NCI-H345 treated with DMSO at 0.1 percent for 48 hours (cell line): ENCODE measurements around the gene ZNF317.
"Not testable (repeated sequence)": the region's sequence is repeated elsewhere in the genome, so short reads cannot be mapped to it uniquely, and the experiment has no call there.

Source experiments
- DNase-seq: peaks from one replicate; lab custom pipeline; 2025; ENCODE audit not compliant: unreplicated experiment; lab: John Stamatoyannopoulos, UW

Gene ZNF317

DNA sequence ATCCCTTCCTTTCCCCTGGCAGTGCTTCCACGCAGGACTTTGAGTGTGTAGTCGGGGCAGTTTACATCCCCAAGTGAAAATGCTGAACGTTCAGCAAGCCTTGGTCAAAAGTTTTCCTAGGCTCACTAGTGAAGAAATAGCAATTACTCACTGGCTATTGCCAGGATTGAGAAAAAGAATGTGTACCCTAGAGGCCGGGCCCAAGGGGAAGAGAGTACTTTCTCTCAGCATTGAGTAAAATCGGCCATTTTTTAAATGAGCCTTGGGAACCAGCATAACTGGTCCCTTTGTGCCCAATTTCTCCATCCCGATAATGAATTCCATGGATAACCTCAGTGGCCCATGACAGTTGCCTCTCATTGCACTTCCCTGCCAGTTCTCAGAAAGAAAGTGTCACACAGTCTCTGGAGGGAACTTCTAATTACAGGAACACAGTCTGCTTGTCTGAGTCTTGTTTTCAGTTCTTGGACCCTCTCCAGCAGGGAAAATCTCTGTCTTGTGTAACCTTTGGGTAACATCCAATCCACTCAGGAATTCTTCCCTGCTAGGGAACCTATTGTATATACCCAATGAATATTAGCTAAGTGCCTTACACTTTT lies 31.3 kb downstream of the ZNF317 start:
- no peak for DNase-seq

DNA sequence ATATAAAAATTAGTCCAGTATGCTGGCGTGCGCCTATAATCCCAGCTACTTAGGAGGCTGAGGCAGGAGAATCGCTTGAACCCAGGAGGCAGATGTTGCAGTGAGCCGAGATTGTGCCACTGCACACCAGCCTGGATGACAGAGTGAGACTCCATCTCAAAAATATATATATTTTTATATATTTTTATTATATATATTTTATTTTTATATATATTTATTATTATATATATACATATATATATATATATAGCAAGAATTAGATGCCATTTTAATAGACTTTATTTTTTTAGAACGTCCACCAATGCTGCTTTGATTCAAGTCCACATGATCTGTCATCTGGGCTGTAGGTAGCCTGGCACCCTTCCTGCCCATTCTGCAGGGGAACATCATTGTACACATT lies 35.1 kb downstream of the ZNF317 start:
- no peak for DNase-seq

DNA sequence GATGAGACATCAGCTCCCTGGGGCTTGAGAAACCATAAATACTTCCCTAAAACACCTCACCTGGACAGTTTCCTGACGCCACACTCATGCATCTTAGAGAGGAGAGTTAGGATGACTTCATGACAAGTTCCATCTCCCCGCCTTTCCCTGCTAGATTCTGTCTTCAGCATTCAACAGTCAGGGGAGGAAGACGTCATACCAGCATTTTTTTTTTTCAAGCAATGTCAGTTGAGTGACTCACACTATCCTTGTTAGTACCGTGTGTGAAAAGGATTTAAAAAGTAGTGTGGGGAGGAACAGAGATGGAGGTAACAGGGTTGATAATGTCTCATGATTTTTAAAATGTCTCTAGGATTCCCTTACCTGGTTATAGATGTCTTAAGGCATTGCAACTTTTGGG lies 38.7 kb downstream of the ZNF317 start, which contains the start of gene OR7D2:
TSS of gene OR7D2 (plus strand) at position 79 of the 400 bp plus-strand sequence. CDS start 6,803 bp downstream, outside the sequence.
- no peak for DNase-seq

DNA sequence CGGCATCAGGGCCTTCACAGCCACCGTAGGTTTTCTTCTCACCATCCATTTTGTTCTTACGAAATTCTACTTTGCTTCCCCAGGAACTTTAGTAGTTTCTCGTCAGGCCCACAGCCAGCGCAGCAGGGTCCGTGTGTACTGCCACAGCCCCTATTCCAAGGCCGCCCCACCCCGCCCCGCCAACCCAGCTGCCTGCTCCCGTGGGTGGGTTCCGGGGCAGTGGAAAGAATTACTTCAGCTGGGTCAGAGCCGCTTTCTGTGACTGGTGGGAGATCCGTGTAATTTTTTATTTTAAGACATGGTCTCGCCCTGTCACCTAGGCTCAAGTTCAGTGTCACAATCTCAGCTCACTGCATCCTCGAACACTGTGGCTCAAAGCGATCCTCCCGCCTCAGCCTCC lies 42.8 kb downstream of the ZNF317 start:
- DNase-seq = no peak

DNA sequence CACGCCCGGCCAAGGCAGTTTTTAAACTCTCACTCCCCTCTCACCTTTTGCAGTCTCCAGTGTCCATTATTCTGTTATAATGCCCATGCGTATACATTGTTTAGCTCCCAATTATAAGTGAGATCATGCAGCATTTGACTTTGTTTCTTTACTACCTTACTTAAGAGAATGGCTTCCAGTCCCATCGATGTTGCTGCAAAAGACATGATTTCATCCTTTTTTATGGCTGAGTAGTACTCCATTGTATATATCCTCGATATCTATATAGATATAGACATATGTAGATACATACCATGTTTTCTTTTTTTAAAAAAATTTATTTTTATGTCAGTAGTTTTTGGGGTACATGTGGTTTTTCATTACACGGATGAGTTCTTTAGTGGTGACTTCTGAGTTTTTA lies 47.0 kb downstream of the ZNF317 start:
- no peak for DNase-seq

DNA sequence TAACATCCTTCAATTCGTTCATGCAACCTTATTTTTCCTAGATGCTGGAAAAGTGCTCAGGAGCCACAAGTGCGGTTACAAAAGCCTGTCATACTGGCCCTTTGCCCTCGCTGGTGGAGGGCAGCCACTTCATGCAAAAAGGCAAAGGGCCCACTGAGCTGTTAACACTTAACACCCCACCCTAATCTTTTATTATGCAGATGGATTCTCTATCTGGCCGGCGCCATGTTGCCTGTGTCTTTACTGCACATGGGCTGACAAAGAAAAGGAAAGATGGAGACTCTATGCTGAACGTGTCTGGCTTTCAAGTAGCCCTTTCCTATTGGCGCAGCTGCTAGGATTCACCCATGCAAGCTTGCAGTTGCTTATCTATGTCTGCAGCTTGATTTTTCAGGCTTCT lies 49.3 kb downstream of the ZNF317 start:
- no peak for DNase-seq

DNA sequence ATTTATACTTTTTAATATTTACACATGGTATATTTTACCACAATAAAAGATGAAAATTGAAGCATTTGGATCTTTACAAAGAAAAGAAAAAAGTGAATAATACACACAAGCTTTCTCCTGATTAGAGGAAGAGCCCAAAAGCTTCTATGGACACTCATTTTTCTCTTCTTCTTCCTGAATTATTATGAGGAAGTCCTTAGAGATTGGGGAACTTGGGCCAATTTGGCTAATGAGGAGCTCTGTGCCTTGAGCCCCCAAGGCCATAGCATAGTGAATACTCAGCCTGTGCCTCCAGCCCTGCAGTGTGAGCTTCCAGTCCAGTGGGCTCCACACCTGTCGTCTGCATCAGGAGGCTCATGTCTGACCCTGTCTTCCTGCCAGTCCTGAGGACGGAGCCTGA lies 57.8 kb downstream of the ZNF317 start:
- not testable (repeated sequence) for DNase-seq

DNA sequence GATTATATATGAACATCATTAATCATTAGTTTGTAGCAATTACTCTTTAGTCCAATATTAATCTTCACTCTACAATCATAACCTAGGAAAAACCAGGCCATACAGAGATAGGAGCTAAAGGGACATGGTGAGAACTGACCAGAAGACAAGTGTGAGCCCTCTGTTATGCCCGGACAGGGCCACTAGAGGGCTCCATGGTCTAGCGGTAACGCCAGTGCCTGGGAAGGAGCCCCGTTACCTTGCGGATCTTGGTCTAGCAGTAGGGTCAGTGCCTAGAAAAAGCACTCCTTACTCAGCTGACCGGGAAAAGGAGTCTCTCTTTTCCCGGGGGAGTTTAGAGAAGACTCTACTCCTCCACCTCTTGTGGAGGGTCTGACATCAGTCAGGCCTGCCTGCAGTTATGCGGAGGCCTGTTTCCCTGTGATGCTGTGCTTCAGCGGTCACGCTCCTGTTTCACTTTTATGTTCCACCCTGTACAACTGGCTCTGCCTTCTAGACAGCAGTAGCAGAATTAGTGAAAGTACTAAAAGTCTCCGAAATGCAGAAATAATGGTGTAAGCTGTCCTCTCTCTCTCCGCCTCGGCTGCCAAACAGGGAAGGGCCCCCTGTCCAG lies 65.4 kb downstream of the ZNF317 start:
- peak; percentile 8 for DNase-seq
